ENCODE results near the gene GPR61. TPM values are rescaled to one million over a fixed set of nuclear protein-coding genes. Genes with fewer than 3 reads are reported as not detected.

The GPR61 gene
- total RNA-seq, 1 experiment from 2014 or later: 0.07 TPM

GRCh38 chr1:109565241-109565640 lies 25.6 kb downstream of the GPR61 start:
- no peaks in the 10 kb centered on the region for H3K9me3 ChIP-seq (ENCODE audit: low read length)
- no peak overlapping the region for H3K4me2 ChIP-seq (ENCODE audit: low read length)
- H4K20me1 ChIP-seq (ENCODE audit: low read length): peaks cover 38% of the 10 kb centered on the region
- no peaks in the 10 kb centered on the region for H3K27me3 ChIP-seq (ENCODE audit: low read length)
- no peak overlapping the region for H3K27ac ChIP-seq (ENCODE audit: low read length)
- ATAC-seq (no peak), DNase-seq (no peak)
- ChIA-PET CTCF (no interaction called here), POLR2A (ENCODE audit: unreplicated experiment) (no interaction called here)
- no peaks in the 10 kb centered on the region for H3K36me3 ChIP-seq (ENCODE audit: low read depth, low read length)
- no peaks in the 10 kb centered on the region for H3K9me2 ChIP-seq (replicated peaks; ENCODE audit: low read length)
- no peak overlapping the region for H3K9ac ChIP-seq (ENCODE audit: low read length)
- H3K79me2 ChIP-seq (ENCODE audit: low read length): peaks cover 98% of the 10 kb centered on the region
- TF ChIP-seq CTCF (conservative IDR thresholded peaks at IDR 0.05; ENCODE audit: low read depth, low read length): no peak
- no peak for TF ChIP-seq EZH2phosphoT487 (IDR thresholded peaks at IDR 0.05; ENCODE audit: borderline replicate concordance, low read length)
- TF ChIP-seq EZH2 (IDR thresholded peaks at IDR 0.05; ENCODE audit: low read length, unreplicated experiment): no peak
- H3K4me1 ChIP-seq (ENCODE audit: insufficient read depth, low read length): peaks cover 29% of the 10 kb centered on the region
- no peak overlapping the region for H3K4me3 ChIP-seq (ENCODE audit: low read length)
- intact Hi-C loops (cut with micrococcal nuclease): no loop called here
- H2AFZ ChIP-seq (ENCODE audit: low read length): no peak overlapping the region
- BruUV-seq (replicated peaks): no TSS peak
- no peaks in the 10 kb centered on the region for H3F3A ChIP-seq (ENCODE audit: low read length, unreplicated experiment)

- peaks cover 39% of the 10 kb centered on the region for H3K4me1 ChIP-seq (ENCODE audit: insufficient read depth, low read length)
- DNase-seq (no peak), ATAC-seq (no peak)
- H3K9ac ChIP-seq (ENCODE audit: low read length): no peak overlapping the region
- TF ChIP-seq EZH2phosphoT487 (IDR thresholded peaks at IDR 0.05; ENCODE audit: borderline replicate concordance, low read length) (no peak), EZH2 (IDR thresholded peaks at IDR 0.05; ENCODE audit: low read length, unreplicated experiment) (no peak), CTCF (conservative IDR thresholded peaks at IDR 0.05; ENCODE audit: low read depth, low read length) (no peak)
- H3K36me3 ChIP-seq (ENCODE audit: low read depth, low read length): no peaks in the 10 kb centered on the region
- H3K9me2 ChIP-seq (replicated peaks; ENCODE audit: low read length): no peaks in the 10 kb centered on the region
- intact Hi-C loops (cut with micrococcal nuclease): no loop called here
- ChIA-PET POLR2A (ENCODE audit: unreplicated experiment) (interaction anchor here (0.5 kb wide), 1 partner anchor 19 kb away, joined by 4 read pairs; the partner anchor contains the start of gene GNAI3), CTCF (no interaction called here)
- H3K4me3 ChIP-seq (ENCODE audit: low read length): no peak overlapping the region
- H3K9me3 ChIP-seq (ENCODE audit: low read length): no peaks in the 10 kb centered on the region
- H3K27ac ChIP-seq (ENCODE audit: low read length): no peak overlapping the region
- no peaks in the 10 kb centered on the region for H3K27me3 ChIP-seq (ENCODE audit: low read length)
- H4K20me1 ChIP-seq (ENCODE audit: low read length): peaks cover 25% of the 10 kb centered on the region
- H3K79me2 ChIP-seq (ENCODE audit: low read length): peaks cover 95% of the 10 kb centered on the region
- H3F3A ChIP-seq (ENCODE audit: low read length, unreplicated experiment): no peaks in the 10 kb centered on the region
- H2AFZ ChIP-seq (ENCODE audit: low read length): no peak overlapping the region
- no TSS peak for BruUV-seq (replicated peaks)
- no peak overlapping the region for H3K4me2 ChIP-seq (ENCODE audit: low read length)
Observed at GRCh38 chr1:109566982-109567381, 27.3 kb downstream of the GPR61 start.

GRCh38 chr1:109567877-109568672 lies 28.4 kb downstream of the GPR61 start:
- Histone ChIP-seq H3F3A (ENCODE audit: low read length, unreplicated experiment) (no peaks in the 10 kb centered on the region), H3K4me1 (ENCODE audit: insufficient read depth, low read length) (peaks cover 30% of the 10 kb centered on the region), H3K9me2 (replicated peaks; ENCODE audit: low read length) (no peaks in the 10 kb centered on the region), H3K4me2 (ENCODE audit: low read length) (no peak overlapping the region), H2AFZ (ENCODE audit: low read length) (no peak overlapping the region), H3K9ac (ENCODE audit: low read length) (no peak overlapping the region), H3K27ac (ENCODE audit: low read length) (no peak overlapping the region), H3K36me3 (ENCODE audit: low read depth, low read length) (no peaks in the 10 kb centered on the region), H4K20me1 (ENCODE audit: low read length) (peaks cover 16% of the 10 kb centered on the region), H3K27me3 (ENCODE audit: low read length) (no peaks in the 10 kb centered on the region), H3K9me3 (ENCODE audit: low read length) (no peaks in the 10 kb centered on the region), H3K4me3 (ENCODE audit: low read length) (no peak overlapping the region), H3K79me2 (ENCODE audit: low read length) (peaks cover 95% of the 10 kb centered on the region)
- ATAC-seq: no peak
- TF ChIP-seq CTCF (conservative IDR thresholded peaks at IDR 0.05; ENCODE audit: low read depth, low read length) (no peak), EZH2 (IDR thresholded peaks at IDR 0.05; ENCODE audit: low read length, unreplicated experiment) (no peak), EZH2phosphoT487 (IDR thresholded peaks at IDR 0.05; ENCODE audit: borderline replicate concordance, low read length) (no peak)
- ChIA-PET CTCF (no interaction called here), POLR2A (ENCODE audit: unreplicated experiment) (no interaction called here)
- intact Hi-C loops (cut with micrococcal nuclease): loop anchor here (2.0 kb wide), 1 partner anchor 15 kb away; no protein-coding TSS in a partner anchor
- BruUV-seq (replicated peaks): no TSS peak
- no peak for DNase-seq

Measured in PC-3 (cell line).